HFFc6 (cell line): ENCODE measurements around the gene JADE2. TPM values are rescaled to one million over a fixed set of nuclear protein-coding genes. Genes with fewer than 3 reads are reported as not detected.

Experiments
- DNase-seq: peaks from one replicate; pipeline ENCODE4 v3.0.0-alpha.2; 2018
- H3K27ac Mint-ChIP-seq: 2 replicates; pipeline ENCODE4 v1.8.0; 2020; ENCODE audit warnings: mild to moderate bottlenecking, mixed read lengths
- H3K27me3 Mint-ChIP-seq: 2 replicates; pipeline ENCODE4 v1.8.0; 2021; ENCODE audit warnings: mild to moderate bottlenecking, moderate library complexity, mixed read lengths; ENCODE audit not compliant: insufficient read depth
- H3K36me3 Mint-ChIP-seq: 2 replicates; pipeline ENCODE4 v1.8.0; 2021; ENCODE audit warnings: low read depth, mixed read lengths
- H3K4me1 Mint-ChIP-seq: 2 replicates; pipeline ENCODE4 v1.8.0; 2020; ENCODE audit warnings: low read depth, mixed read lengths
- H3K4me3 Mint-ChIP-seq: 2 replicates; pipeline ENCODE4 v1.8.0; 2020; ENCODE audit warnings: mild to moderate bottlenecking, moderate library complexity, mixed read lengths
- H3K9me3 Mint-ChIP-seq: 2 replicates; pipeline ENCODE4 v1.8.0; 2020; ENCODE audit warnings: mild to moderate bottlenecking, mixed read lengths
- total RNA-seq, 6 experiments: library from RNA; stranded (reverse); fragmentation: NEBNext Ultra II Directional; extraction: Animal tissue kit (Norgen Biotek cat#: 25700); gene quantifications; 2 replicates in 1 of 6; 3 replicates in 5 of 6; pipeline ENCODE4 v1.2.3, GENCODE V29; 2021
- TF ChIP-seq, protein P1 (sequence below): fragments of 200-600 bp; sonication (generic); IDR thresholded peaks from 2 replicates; pipeline ENCODE4 v1.5.0; 2021; ENCODE audit warnings: antibody characterized with exemption, mild to moderate bottlenecking

The JADE2 gene
- total RNA-seq, 6 experiments from 2014 or later = 32.8 to 41.0 (median 39.6) TPM

DNA sequence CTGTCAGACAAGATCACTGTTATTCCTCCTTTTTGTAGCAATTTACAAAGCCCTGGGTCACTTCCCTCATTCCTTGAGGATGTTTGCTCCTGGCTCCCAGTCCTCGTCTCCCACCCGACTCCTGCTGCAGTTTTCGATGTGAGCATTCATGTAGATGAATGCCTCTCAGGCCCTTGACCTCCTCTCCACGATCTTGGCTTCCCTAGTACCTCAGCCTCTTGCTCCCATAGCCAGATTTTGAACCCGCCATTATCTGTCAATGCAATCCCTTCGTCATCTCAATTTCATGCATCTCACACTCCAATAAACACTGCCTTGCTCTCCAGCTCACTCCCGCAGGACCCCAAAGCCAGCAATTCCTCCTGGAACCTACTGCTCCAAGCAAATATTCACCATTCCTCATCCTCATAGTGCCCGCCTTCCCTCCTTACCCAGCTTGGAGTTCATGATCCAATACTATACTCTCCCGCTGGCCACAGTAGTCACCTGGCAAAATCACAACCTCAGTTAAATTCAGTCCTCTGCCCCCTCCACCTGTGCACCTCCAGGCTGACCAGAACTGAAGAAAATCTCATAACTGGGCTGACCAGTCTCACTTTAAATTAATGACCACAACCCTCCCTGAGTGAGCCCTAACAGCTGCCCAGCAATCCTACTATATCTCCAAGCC is 35.1 kb upstream of the JADE2 start:
- no peaks in the 10 kb centered on the region for H3K4me1 Mint-ChIP-seq

GRCh38 chr5:134490925-134491271 is 34.6 kb upstream of the JADE2 start:
- peaks cover 9% of the 10 kb centered on the region for H3K27me3 Mint-ChIP-seq
- no peak for DNase-seq
- no peak overlapping the region for H3K4me3 Mint-ChIP-seq

More for the DNA sequence above, 35.1 kb upstream of the JADE2 start:
- H3K36me3 Mint-ChIP-seq = no peaks in the 10 kb centered on the region
- DNase-seq = no peak
- peaks cover 9% of the 10 kb centered on the region for H3K27me3 Mint-ChIP-seq
- no peaks in the 10 kb centered on the region for H3K9me3 Mint-ChIP-seq
- H3K27ac Mint-ChIP-seq = no peak overlapping the region
- TF ChIP-seq, protein P1, sequence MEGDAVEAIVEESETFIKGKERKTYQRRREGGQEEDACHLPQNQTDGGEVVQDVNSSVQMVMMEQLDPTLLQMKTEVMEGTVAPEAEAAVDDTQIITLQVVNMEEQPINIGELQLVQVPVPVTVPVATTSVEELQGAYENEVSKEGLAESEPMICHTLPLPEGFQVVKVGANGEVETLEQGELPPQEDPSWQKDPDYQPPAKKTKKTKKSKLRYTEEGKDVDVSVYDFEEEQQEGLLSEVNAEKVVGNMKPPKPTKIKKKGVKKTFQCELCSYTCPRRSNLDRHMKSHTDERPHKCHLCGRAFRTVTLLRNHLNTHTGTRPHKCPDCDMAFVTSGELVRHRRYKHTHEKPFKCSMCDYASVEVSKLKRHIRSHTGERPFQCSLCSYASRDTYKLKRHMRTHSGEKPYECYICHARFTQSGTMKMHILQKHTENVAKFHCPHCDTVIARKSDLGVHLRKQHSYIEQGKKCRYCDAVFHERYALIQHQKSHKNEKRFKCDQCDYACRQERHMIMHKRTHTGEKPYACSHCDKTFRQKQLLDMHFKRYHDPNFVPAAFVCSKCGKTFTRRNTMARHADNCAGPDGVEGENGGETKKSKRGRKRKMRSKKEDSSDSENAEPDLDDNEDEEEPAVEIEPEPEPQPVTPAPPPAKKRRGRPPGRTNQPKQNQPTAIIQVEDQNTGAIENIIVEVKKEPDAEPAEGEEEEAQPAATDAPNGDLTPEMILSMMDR = no peak
- H3K4me3 Mint-ChIP-seq = no peak overlapping the region

GRCh38 chr5:134491841-134492442 is 33.5 kb upstream of the JADE2 start:
- no peak for DNase-seq
- Mint-ChIP-seq H3K36me3 (no peaks in the 10 kb centered on the region), H3K4me1 (no peaks in the 10 kb centered on the region), H3K27me3 (peaks cover 6% of the 10 kb centered on the region), H3K27ac (no peak overlapping the region), H3K9me3 (no peaks in the 10 kb centered on the region), H3K4me3 (no peak overlapping the region)
- TF ChIP-seq, protein P1 = no peak

More at GRCh38 chr5:134490925-134491271, 34.6 kb upstream of the JADE2 start:
- Mint-ChIP-seq H3K36me3 (no peaks in the 10 kb centered on the region), H3K9me3 (no peaks in the 10 kb centered on the region), H3K4me1 (no peaks in the 10 kb centered on the region), H3K27ac (no peak overlapping the region)
- TF ChIP-seq, protein P1 = no peak

- Mint-ChIP-seq H3K36me3 (no peaks in the 10 kb centered on the region), H3K4me3 (no peak overlapping the region), H3K27me3 (peaks cover 5% of the 10 kb centered on the region), H3K9me3 (no peaks in the 10 kb centered on the region), H3K4me1 (no peaks in the 10 kb centered on the region), H3K27ac (no peak overlapping the region)
- TF ChIP-seq, protein P1 = no peak
- DNase-seq = no peak
Measured at GRCh38 chr5:134492568-134492967, 32.9 kb upstream of the JADE2 start.

DNA sequence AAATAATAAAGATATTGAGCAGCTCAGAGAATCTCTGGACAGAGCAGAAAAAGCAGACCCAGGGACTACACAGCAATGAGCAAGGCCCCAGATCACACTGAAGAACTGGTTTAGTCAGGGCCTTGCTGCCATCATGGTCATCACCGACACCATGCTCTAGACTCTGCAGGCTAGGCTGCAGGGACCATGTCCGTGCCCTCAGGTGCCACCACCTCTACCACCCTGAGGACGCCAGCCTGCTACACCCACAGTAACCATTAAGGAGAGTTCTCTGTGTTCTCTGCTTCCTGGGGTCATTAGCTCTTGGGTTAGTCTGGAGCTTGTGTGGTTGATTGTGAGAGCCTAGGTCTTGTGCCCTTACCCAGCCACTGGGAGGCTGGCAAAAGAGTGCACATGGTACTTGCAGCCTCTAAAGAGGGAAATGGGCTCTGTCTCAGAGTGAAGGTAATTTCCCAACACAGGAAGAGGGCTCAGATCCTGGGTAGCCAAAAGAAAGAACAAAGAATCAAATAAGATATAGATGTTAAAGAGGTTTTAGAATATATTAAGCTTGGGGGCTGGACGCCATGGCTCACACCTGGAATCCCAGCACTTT is 31.9 kb upstream of the JADE2 start:
- peaks cover 5% of the 10 kb centered on the region for H3K27me3 Mint-ChIP-seq
- no peak for DNase-seq
- H3K27ac Mint-ChIP-seq = no peak overlapping the region
- H3K36me3 Mint-ChIP-seq = no peaks in the 10 kb centered on the region
- no peaks in the 10 kb centered on the region for H3K4me1 Mint-ChIP-seq
- no peaks in the 10 kb centered on the region for H3K9me3 Mint-ChIP-seq
- TF ChIP-seq, protein P1 = no peak
- no peak overlapping the region for H3K4me3 Mint-ChIP-seq
